ENCODE results near the gene NPAS3.
A peak's percentile ranks its signal among the peaks of the same experiment; 100 is the strongest.

NPAS3 gene

DNA sequence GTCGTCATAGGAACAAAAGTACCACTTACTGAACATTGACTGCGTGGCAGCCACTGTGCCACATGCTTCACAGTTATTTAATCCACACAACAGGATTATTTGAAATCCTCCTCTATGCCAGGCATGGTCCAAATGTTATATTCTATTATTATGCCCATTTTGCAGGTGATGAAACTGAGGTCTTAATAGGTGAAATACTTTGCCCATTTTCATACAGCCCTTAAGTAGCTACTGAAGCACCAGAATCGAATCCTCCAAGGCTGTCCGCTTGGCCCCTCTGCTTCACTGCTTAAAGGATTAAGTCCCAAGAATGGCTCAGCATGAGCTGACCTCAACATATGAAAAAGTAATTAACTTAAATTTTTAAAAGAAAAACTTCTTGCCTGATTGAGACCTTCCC, 799.4 kb downstream of the NPAS3 start:
- Histone ChIP-seq H3K9me3 (ENCODE audit: insufficient read depth, low read depth, low read length) (no peaks in the 10 kb centered on the region), H4K91ac (ENCODE audit: low read depth, low read length) (no peak overlapping the region), H3K9ac (ENCODE audit: low read length) (no peak overlapping the region), H2BK120ac (ENCODE audit: insufficient read depth, low read length, poor library complexity) (no peak overlapping the region), H2AK5ac (ENCODE audit: low read length) (no peak overlapping the region), H3K23ac (ENCODE audit: low read length) (no peak overlapping the region), H3K27ac (ENCODE audit: low read depth, low read length) (no peak overlapping the region), H3K79me1 (ENCODE audit: low read length) (no peaks in the 10 kb centered on the region), H3K4ac (ENCODE audit: low read depth, low read length) (no peak overlapping the region), H2BK12ac (ENCODE audit: low read length) (no peak overlapping the region), H3K4me2 (ENCODE audit: low read length) (no peak overlapping the region), H4K12ac (ENCODE audit: low read depth, low read length) (no peak overlapping the region), H3K27me3 (ENCODE audit: insufficient read depth, low read length) (peaks cover 3% of the 10 kb centered on the region), H2BK5ac (ENCODE audit: low read depth, low read length, poor library complexity) (no peak overlapping the region), H3K4me3 (ENCODE audit: low read depth, low read length) (no peak overlapping the region), H4K8ac (ENCODE audit: low read depth, low read length) (no peak overlapping the region), H3K4me1 (ENCODE audit: control insufficient read depth in 1 of 2, insufficient read depth in 2 of 2, low read length in 2 of 2) (peaks cover 2 to 7% of the 10 kb centered on the region in 2 experiments), H3K18ac (ENCODE audit: low read length) (no peak overlapping the region), H2AFZ (ENCODE audit: insufficient read depth, low read length, poor library complexity) (no peak overlapping the region), H3K36me3 (ENCODE audit: control insufficient read depth in 1 of 2, insufficient read depth in 2 of 2, low read length in 2 of 2) (no peaks in the 10 kb centered on the region), H3K79me2 (ENCODE audit: control insufficient read depth, insufficient read depth, low read length, poor library complexity) (no peaks in the 10 kb centered on the region), H3K14ac (ENCODE audit: low read length) (no peak overlapping the region)
- no CpG with 5 or more reads among the region's 4 CpGs for WGBS (ENCODE audit: extremely low coverage, insufficient coverage, insufficient read length)
- DNase-seq = no peak

DNA sequence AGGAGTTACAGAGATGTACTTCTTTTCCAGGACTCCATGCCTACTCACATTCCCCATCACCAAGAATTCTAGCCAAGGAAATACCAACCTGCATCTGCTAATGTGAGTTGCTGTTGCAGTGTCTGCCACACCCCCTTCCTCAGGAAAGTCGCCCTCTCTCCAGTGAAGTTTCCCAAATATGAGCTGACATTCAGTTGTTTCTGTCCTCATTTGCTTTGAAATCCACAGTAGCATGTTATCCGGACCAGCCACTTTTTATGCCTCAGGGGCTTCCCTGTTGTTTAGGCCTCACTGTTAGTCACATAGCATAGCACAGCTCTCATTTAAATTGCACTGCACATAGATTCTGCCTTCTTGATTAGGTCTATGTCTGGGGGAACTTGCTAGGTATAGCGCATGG, 799.8 kb downstream of the NPAS3 start:
- Histone ChIP-seq H3K23ac (ENCODE audit: low read length) (no peak overlapping the region), H3K9me3 (ENCODE audit: insufficient read depth, low read depth, low read length) (no peaks in the 10 kb centered on the region), H3K27me3 (ENCODE audit: insufficient read depth, low read length) (peaks cover 3% of the 10 kb centered on the region), H3K79me1 (ENCODE audit: low read length) (no peaks in the 10 kb centered on the region), H2BK5ac (ENCODE audit: low read depth, low read length, poor library complexity) (no peak overlapping the region), H3K27ac (ENCODE audit: low read depth, low read length) (no peak overlapping the region), H3K9ac (ENCODE audit: low read length) (no peak overlapping the region), H3K4ac (ENCODE audit: low read depth, low read length) (no peak overlapping the region), H2AFZ (ENCODE audit: insufficient read depth, low read length, poor library complexity) (no peak overlapping the region), H4K91ac (ENCODE audit: low read depth, low read length) (no peak overlapping the region), H3K4me1 (ENCODE audit: control insufficient read depth in 1 of 2, insufficient read depth in 2 of 2, low read length in 2 of 2) (peaks cover 2 to 7% of the 10 kb centered on the region in 2 experiments), H3K79me2 (ENCODE audit: control insufficient read depth, insufficient read depth, low read length, poor library complexity) (no peaks in the 10 kb centered on the region), H2AK5ac (ENCODE audit: low read length) (no peak overlapping the region), H3K4me3 (ENCODE audit: low read depth, low read length) (no peak overlapping the region), H4K8ac (ENCODE audit: low read depth, low read length) (no peak overlapping the region), H4K12ac (ENCODE audit: low read depth, low read length) (no peak overlapping the region), H3K36me3 (ENCODE audit: control insufficient read depth in 1 of 2, insufficient read depth in 2 of 2, low read length in 2 of 2) (no peaks in the 10 kb centered on the region), H3K4me2 (ENCODE audit: low read length) (no peak overlapping the region), H3K18ac (ENCODE audit: low read length) (no peak overlapping the region), H2BK12ac (ENCODE audit: low read length) (no peak overlapping the region), H3K14ac (ENCODE audit: low read length) (no peak overlapping the region), H2BK120ac (ENCODE audit: insufficient read depth, low read length, poor library complexity) (no peak overlapping the region)
- DNase-seq = peak; percentile 46 to 80
- no CpG with 5 or more reads among the region's 3 CpGs for WGBS (ENCODE audit: extremely low coverage, insufficient coverage, insufficient read length)

DNA sequence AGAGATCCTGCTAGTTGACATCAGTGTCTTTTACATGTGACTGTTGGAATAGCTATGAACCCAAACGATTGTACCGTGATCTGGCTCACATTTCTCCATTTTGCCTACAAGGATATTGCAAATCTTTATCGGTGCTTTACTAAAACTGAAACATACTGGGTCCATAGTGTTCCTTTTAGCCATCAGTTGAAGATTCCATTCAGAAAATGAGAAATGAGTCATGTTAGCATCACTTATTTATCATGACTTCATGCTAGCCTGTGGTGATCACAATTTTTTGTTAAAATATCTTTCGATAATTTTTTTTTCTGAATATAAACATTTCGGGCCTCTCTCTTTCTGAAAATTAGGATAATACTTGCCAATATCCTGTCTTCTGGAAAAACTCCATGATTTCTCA, 801.9 kb downstream of the NPAS3 start:
- Histone ChIP-seq H4K8ac (ENCODE audit: low read depth, low read length) (no peak overlapping the region), H3K4me2 (ENCODE audit: low read length) (no peak overlapping the region), H4K91ac (ENCODE audit: low read depth, low read length) (no peak overlapping the region), H3K14ac (ENCODE audit: low read length) (no peak overlapping the region), H3K23ac (ENCODE audit: low read length) (no peak overlapping the region), H3K79me1 (ENCODE audit: low read length) (no peaks in the 10 kb centered on the region), H2AK5ac (ENCODE audit: low read length) (no peak overlapping the region), H3K4me3 (ENCODE audit: low read depth, low read length) (no peak overlapping the region), H3K27ac (ENCODE audit: low read depth, low read length) (no peak overlapping the region), H2BK12ac (ENCODE audit: low read length) (no peak overlapping the region), H2BK120ac (ENCODE audit: insufficient read depth, low read length, poor library complexity) (no peak overlapping the region), H3K79me2 (ENCODE audit: control insufficient read depth, insufficient read depth, low read length, poor library complexity) (no peaks in the 10 kb centered on the region), H3K27me3 (ENCODE audit: insufficient read depth, low read length) (peaks cover 3% of the 10 kb centered on the region), H3K18ac (ENCODE audit: low read length) (no peak overlapping the region), H3K9ac (ENCODE audit: low read length) (no peak overlapping the region), H2AFZ (ENCODE audit: insufficient read depth, low read length, poor library complexity) (no peak overlapping the region), H3K36me3 (ENCODE audit: control insufficient read depth in 1 of 2, insufficient read depth in 2 of 2, low read length in 2 of 2) (no peaks in the 10 kb centered on the region), H3K4ac (ENCODE audit: low read depth, low read length) (no peak overlapping the region), H3K4me1 (ENCODE audit: control insufficient read depth in 1 of 2, insufficient read depth in 2 of 2, low read length in 2 of 2) (peaks cover 2 to 5% of the 10 kb centered on the region in 2 experiments), H3K9me3 (ENCODE audit: insufficient read depth, low read depth, low read length) (no peaks in the 10 kb centered on the region), H2BK5ac (ENCODE audit: low read depth, low read length, poor library complexity) (no peak overlapping the region), H4K12ac (ENCODE audit: low read depth, low read length) (no peak overlapping the region)
- peak in 1 of 2 donors; percentile 18 for DNase-seq
- whole genome bisulfite sequencing (ENCODE audit: extremely low coverage, insufficient coverage, insufficient read length) = no CpG with 5 or more reads among the region's 5 CpGs

- Histone ChIP-seq H3K9ac (ENCODE audit: low read length) (no peak overlapping the region), H2BK12ac (ENCODE audit: low read length) (no peak overlapping the region), H4K8ac (ENCODE audit: low read depth, low read length) (no peak overlapping the region), H3K36me3 (ENCODE audit: control insufficient read depth in 1 of 2, insufficient read depth in 2 of 2, low read length in 2 of 2) (no peaks in the 10 kb centered on the region), H3K79me1 (ENCODE audit: low read length) (no peaks in the 10 kb centered on the region), H3K23ac (ENCODE audit: low read length) (no peak overlapping the region), H3K9me3 (ENCODE audit: insufficient read depth, low read depth, low read length) (no peaks in the 10 kb centered on the region), H3K4me2 (ENCODE audit: low read length) (no peak overlapping the region), H4K91ac (ENCODE audit: low read depth, low read length) (no peak overlapping the region), H3K27ac (ENCODE audit: low read depth, low read length) (no peak overlapping the region), H2BK5ac (ENCODE audit: low read depth, low read length, poor library complexity) (no peak overlapping the region), H3K79me2 (ENCODE audit: control insufficient read depth, insufficient read depth, low read length, poor library complexity) (no peaks in the 10 kb centered on the region), H3K18ac (ENCODE audit: low read length) (no peak overlapping the region), H2BK120ac (ENCODE audit: insufficient read depth, low read length, poor library complexity) (no peak overlapping the region), H3K27me3 (ENCODE audit: insufficient read depth, low read length) (peaks cover 3% of the 10 kb centered on the region), H3K4me3 (ENCODE audit: low read depth, low read length) (no peak overlapping the region), H3K4ac (ENCODE audit: low read depth, low read length) (no peak overlapping the region), H4K12ac (ENCODE audit: low read depth, low read length) (no peak overlapping the region), H2AK5ac (ENCODE audit: low read length) (no peak overlapping the region), H3K4me1 (ENCODE audit: control insufficient read depth in 1 of 2, insufficient read depth in 2 of 2, low read length in 2 of 2) (peaks cover 2 to 5% of the 10 kb centered on the region in 2 experiments), H2AFZ (ENCODE audit: insufficient read depth, low read length, poor library complexity) (no peak overlapping the region), H3K14ac (ENCODE audit: low read length) (no peak overlapping the region)
- DNase-seq = no peak
- no CpG with 5 or more reads among the region's 4 CpGs for WGBS (ENCODE audit: extremely low coverage, insufficient coverage, insufficient read length)
Measured at GRCh38 chr14:33742166-33742565, 803.5 kb downstream of the NPAS3 start.

Measured in trophoblast cell (in vitro differentiated cells and primary cell).